ENCODE measurements around the gene GLB1L3. TPM values are rescaled to one million over a fixed set of nuclear protein-coding genes. Genes with fewer than 3 reads are reported as not detected.

Gene GLB1L3
- total RNA-seq, 3 donors from 2014 or later, result 1.0 to 1.6 TPM; not detected in 1

DNA sequence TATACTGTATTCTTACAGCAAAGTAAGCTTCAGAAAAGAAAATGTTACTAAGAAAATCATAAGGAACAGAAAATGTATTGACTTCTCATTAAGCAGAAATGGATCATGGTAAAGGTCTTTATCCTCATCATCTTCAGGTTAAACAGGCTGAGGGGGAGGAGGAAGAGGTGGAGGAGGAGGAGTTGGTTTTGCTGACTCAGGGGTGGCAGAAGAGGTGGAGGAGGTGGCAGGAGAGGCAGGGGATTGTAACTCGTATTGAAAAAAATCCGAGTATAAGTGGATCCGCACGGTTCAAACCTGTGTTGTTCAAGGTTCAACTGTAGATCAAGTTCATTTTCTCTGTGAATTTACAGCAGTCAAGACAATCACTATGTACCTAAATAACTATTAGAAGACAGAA lies 13.0 kb downstream of the GLB1L3 start:
- TF ChIP-seq CTCF (IDR thresholded peaks at IDR 0.05) (no peak), POLR2A (IDR thresholded peaks at IDR 0.05) (no peak), POLR2AphosphoS5 (IDR thresholded peaks at IDR 0.05) (no peak)
- Histone ChIP-seq H3K27me3 (no peaks in the 10 kb centered on the region), H3K4me3 (no peak overlapping the region), H3K9me3 (no peaks in the 10 kb centered on the region), H3K4me1 (no peaks in the 10 kb centered on the region), H3K27ac (no peak overlapping the region), H3K36me3 (no peaks in the 10 kb centered on the region)
- DNase-seq (ENCODE audit: low spot score in 2 of 2), result no peak
- intact Hi-C loops (cut with DNase I; ENCODE audit: low total_unique reads), result no loop called here

GRCh38 chr11:134289789-134290188 lies 13.6 kb downstream of the GLB1L3 start:
- TF ChIP-seq POLR2A (IDR thresholded peaks at IDR 0.05) (no peak), CTCF (IDR thresholded peaks at IDR 0.05) (no peak), POLR2AphosphoS5 (IDR thresholded peaks at IDR 0.05) (no peak)
- H3K4me1 ChIP-seq, result no peaks in the 10 kb centered on the region
- intact Hi-C loops (cut with DNase I; ENCODE audit: low total_unique reads), result no loop called here
- H3K9me3 ChIP-seq, result no peaks in the 10 kb centered on the region
- DNase-seq (ENCODE audit: low spot score in 2 of 2), result peak in 1 of 2 donors; percentile 12
- H3K4me3 ChIP-seq, result peak overlapping the region in 1 of 3 donors; percentile 22
- no peaks in the 10 kb centered on the region for H3K36me3 ChIP-seq
- H3K27ac ChIP-seq, result no peak overlapping the region
- no peaks in the 10 kb centered on the region for H3K27me3 ChIP-seq

- H3K27ac ChIP-seq, result no peak overlapping the region
- H3K36me3 ChIP-seq, result no peaks in the 10 kb centered on the region
- no peak for DNase-seq (ENCODE audit: low spot score in 2 of 2)
- H3K27me3 ChIP-seq, result no peaks in the 10 kb centered on the region
- TF ChIP-seq CTCF (IDR thresholded peaks at IDR 0.05), result no peak
- no peak for TF ChIP-seq POLR2AphosphoS5 (IDR thresholded peaks at IDR 0.05)
- no peak for TF ChIP-seq POLR2A (IDR thresholded peaks at IDR 0.05)
- intact Hi-C loops (cut with DNase I; ENCODE audit: low total_unique reads), result no loop called here
- H3K4me1 ChIP-seq, result no peaks in the 10 kb centered on the region
- no peaks in the 10 kb centered on the region for H3K9me3 ChIP-seq
- H3K4me3 ChIP-seq, result no peak overlapping the region
These were observed 14.5 kb downstream of the GLB1L3 start for GRCh38 chr11:134290646-134291045.

- Histone ChIP-seq H3K9me3 (no peaks in the 10 kb centered on the region), H3K36me3 (no peaks in the 10 kb centered on the region), H3K4me1 (no peaks in the 10 kb centered on the region), H3K4me3 (no peak overlapping the region), H3K27me3 (no peaks in the 10 kb centered on the region), H3K27ac (no peak overlapping the region)
- intact Hi-C loops (cut with DNase I; ENCODE audit: low total_unique reads), result no loop called here
- no peak for DNase-seq (ENCODE audit: low spot score in 2 of 2)
- no peak for TF ChIP-seq POLR2AphosphoS5 (IDR thresholded peaks at IDR 0.05)
- no peak for TF ChIP-seq POLR2A (IDR thresholded peaks at IDR 0.05)
These were observed 15.0 kb downstream of the GLB1L3 start for GRCh38 chr11:134291196-134291595.

DNA sequence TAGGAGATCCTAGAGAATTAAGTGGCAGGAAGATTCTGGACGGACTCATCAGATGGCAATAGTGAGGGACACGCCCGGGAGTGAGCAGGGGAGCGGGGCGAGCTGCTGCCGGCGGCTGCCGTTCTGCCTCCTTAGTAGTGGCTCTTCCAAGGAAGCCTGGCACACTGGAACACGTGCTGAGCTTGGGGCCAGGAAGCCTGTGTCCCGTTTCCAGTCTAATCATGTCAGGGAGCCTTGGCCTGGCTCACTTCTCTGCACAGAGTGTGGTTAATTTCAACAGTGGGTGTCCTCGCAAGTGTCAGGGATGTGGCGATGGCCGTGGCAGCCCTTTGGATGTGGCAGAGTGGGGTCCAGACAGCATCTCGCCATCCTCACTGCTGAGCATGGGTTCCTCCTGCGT lies 16.5 kb downstream of the GLB1L3 start:
- Histone ChIP-seq H3K27me3 (no peaks in the 10 kb centered on the region), H3K27ac (no peak overlapping the region), H3K36me3 (no peaks in the 10 kb centered on the region), H3K4me3 (no peak overlapping the region), H3K4me1 (no peaks in the 10 kb centered on the region), H3K9me3 (no peaks in the 10 kb centered on the region)
- TF ChIP-seq POLR2AphosphoS5 (IDR thresholded peaks at IDR 0.05) (no peak), POLR2A (IDR thresholded peaks at IDR 0.05) (no peak), CTCF (IDR thresholded peaks at IDR 0.05) (no peak)
- intact Hi-C loops (cut with DNase I; ENCODE audit: low total_unique reads), result no loop called here
- DNase-seq (ENCODE audit: low spot score in 2 of 2), result no peak

Data from breast epithelium (tissue), 4 donors.